ENCODE results near the gene ALDH1A2.
"Not testable (repeated sequence)": the region's sequence is repeated elsewhere in the genome, so short reads cannot be mapped to it uniquely, and the experiment has no call there.

The ALDH1A2 gene

GRCh38 chr15:58065445-58066041, at the start of gene ALDH1A2:
Gene ALDH1A2, minus strand, starts transcription at chr15:58065711. Its CDS starts 61 bp downstream, at chr15:58065650.
- no peak for DNase-seq (ENCODE audit: low read depth in 2 of 2)

GRCh38 chr15:58114812-58115211, 49.3 kb upstream of the ALDH1A2 start:
- no peak for DNase-seq (ENCODE audit: low read depth in 2 of 2)

- no peak for DNase-seq (ENCODE audit: low read depth in 2 of 2)
These were observed 48.9 kb upstream of the ALDH1A2 start for GRCh38 chr15:58114388-58114787.

- not testable (repeated sequence) for DNase-seq (ENCODE audit: low read depth in 2 of 2)
These were observed 47.8 kb upstream of the ALDH1A2 start for GRCh38 chr15:58113358-58113757.

- no peak for DNase-seq (ENCODE audit: low read depth in 2 of 2)
These were observed 46.2 kb upstream of the ALDH1A2 start for GRCh38 chr15:58111718-58112104.

- no peak for DNase-seq (ENCODE audit: low read depth in 2 of 2)
These were observed 45.6 kb upstream of the ALDH1A2 start for GRCh38 chr15:58110999-58111717.

GRCh38 chr15:58109419-58109818, 43.9 kb upstream of the ALDH1A2 start:
- no peak for DNase-seq (ENCODE audit: low read depth in 2 of 2)

- no peak for DNase-seq (ENCODE audit: low read depth in 2 of 2)
These were observed 42.6 kb upstream of the ALDH1A2 start for GRCh38 chr15:58108117-58108516.

- DNase-seq (ENCODE audit: low read depth in 2 of 2): no peak
These were observed 38.0 kb upstream of the ALDH1A2 start for GRCh38 chr15:58103482-58103881.

GRCh38 chr15:58096529-58097084, 31.1 kb upstream of the ALDH1A2 start:
- DNase-seq (ENCODE audit: low read depth in 2 of 2): no peak

- no peak for DNase-seq (ENCODE audit: low read depth in 2 of 2)
These were observed 29.9 kb upstream of the ALDH1A2 start for GRCh38 chr15:58095415-58095814.

- DNase-seq (ENCODE audit: low read depth in 2 of 2): no peak
These were observed 22.4 kb upstream of the ALDH1A2 start for GRCh38 chr15:58087871-58088270.

GRCh38 chr15:58086491-58086890, 21.0 kb upstream of the ALDH1A2 start:
- no peak for DNase-seq (ENCODE audit: low read depth in 2 of 2)

GRCh38 chr15:58083526-58083925, 18.0 kb upstream of the ALDH1A2 start:
- DNase-seq (ENCODE audit: low read depth in 2 of 2): no peak

- no peak for DNase-seq (ENCODE audit: low read depth in 2 of 2)
These were observed 16.4 kb upstream of the ALDH1A2 start for GRCh38 chr15:58081891-58082290.

GRCh38 chr15:58081456-58081855, 15.9 kb upstream of the ALDH1A2 start:
- DNase-seq (ENCODE audit: low read depth in 2 of 2): no peak

GRCh38 chr15:58080959-58081358, 15.4 kb upstream of the ALDH1A2 start:
- DNase-seq (ENCODE audit: low read depth in 2 of 2): not testable (repeated sequence)

- no peak for DNase-seq (ENCODE audit: low read depth in 2 of 2)
These were observed 14.9 kb upstream of the ALDH1A2 start for GRCh38 chr15:58080398-58080797.

- DNase-seq (ENCODE audit: low read depth in 2 of 2): no peak
These were observed 13.1 kb upstream of the ALDH1A2 start for GRCh38 chr15:58078591-58078990.

GRCh38 chr15:58077427-58077826, 11.9 kb upstream of the ALDH1A2 start:
- DNase-seq (ENCODE audit: low read depth in 2 of 2): no peak

GRCh38 chr15:58074452-58074851, 8.9 kb upstream of the ALDH1A2 start:
- no peak for DNase-seq (ENCODE audit: low read depth in 2 of 2)

- peak in 1 of 2 experiments; percentile 54 for DNase-seq (ENCODE audit: low read depth in 2 of 2)
These were observed 5.4 kb upstream of the ALDH1A2 start for GRCh38 chr15:58070801-58071418.

GRCh38 chr15:58069008-58069407, 3.5 kb upstream of the ALDH1A2 start:
- no peak for DNase-seq (ENCODE audit: low read depth in 2 of 2)

Data from stimulated activated CD4-positive, alpha-beta T cell treated with anti-CD3 and anti-CD28 coated beads, Interleukin-12 subunit alpha, Interleukin-12 subunit beta, amount 100 ng/mL, for 24 hours (primary cell).